ENCODE results near the gene TSPO2. TPM values are rescaled to one million over a fixed set of nuclear protein-coding genes. Genes with fewer than 3 reads are reported as not detected.

The TSPO2 gene
- total and polyA plus RNA-seq, 2 of the 13 experiments (the other 11 are each of a cell fraction or from before 2014, with no cell fraction given), result 0.55 TPM; not detected in 1

GRCh38 chr6:41047745-41048732 lies 5.8 kb downstream of the TSPO2 start:
- peaks cover 0 to 4% of the 10 kb centered on the region in 2 experiments; a peak in 1 of 5 replicates for H3K36me3 ChIP-seq (replicated peaks in 1 of 2; ENCODE audit: control insufficient read depth in 1 of 2, insufficient read depth in 2 of 2, low read length in 2 of 2)
- FAIRE-seq, result no peak
- no peak for DNase-seq (ENCODE audit: low spot score)
- ChIA-PET CTCF (ENCODE audit: low intra/inter-chr PET ratio, low total read pairs) (no interaction called here), POLR2A (interaction anchor here (1.7 to 3.7 kb wide), 5 partner anchors 7 to 25 kb away, joined by 8 to 18 read pairs (median 10); partner anchors contain the start of genes NFYA and OARD1)
- no peaks in the 10 kb centered on the region for H3K79me2 ChIP-seq (ENCODE audit: insufficient read depth, low read length)
- BruUV-seq (replicated peaks), result no TSS peak
- H3K4me1 ChIP-seq (ENCODE audit: insufficient read depth, low read length), result peaks cover 50% of the 10 kb centered on the region
- H3K27ac ChIP-seq (ENCODE audit: extremely low read length, insufficient read depth, low read length), result peak overlapping the region; percentile 14
- peak; percentile 25 for ATAC-seq
- WGBS (ENCODE audit: low lambda C conversion rate), result 79% methylated on average over 6 of the region's 9 CpGs
- no peaks in the 10 kb centered on the region for H3K27me3 ChIP-seq (ENCODE audit: control insufficient read depth in 1 of 2, insufficient read depth in 2 of 2, low read length in 2 of 2)
- intact Hi-C loops (cut with micrococcal nuclease; ENCODE audit: unreplicated experiment) (no loop called here), in situ Hi-C loops (cut with HindIII; ENCODE audit: extremely low pct_ligation_motif_present, low pct_unique_long_range_greater_than_20kb) (loop anchor here (25.0 kb wide), 1 partner anchor 711 kb away; no protein-coding TSS in a partner anchor)
- no peaks in the 10 kb centered on the region for H4K20me1 ChIP-seq (ENCODE audit: insufficient read depth, low read length)
- no peak overlapping the region for H2AFZ ChIP-seq (ENCODE audit: low read length)
- no peak overlapping the region for H3K9ac ChIP-seq (ENCODE audit: insufficient read depth, low read depth, low read length)
- no peak for TF ChIP-seq ARHGAP35 (CRISPR knock-in tag; IDR thresholded peaks at IDR 0.05; ENCODE audit: borderline replicate concordance)
- TF ChIP-seq ZBTB33 (CRISPR knock-in tag; IDR thresholded peaks at IDR 0.05), result peak; percentile 58; the same call in 1 of the 2 replicates
- TF ChIP-seq, protein P1, sequence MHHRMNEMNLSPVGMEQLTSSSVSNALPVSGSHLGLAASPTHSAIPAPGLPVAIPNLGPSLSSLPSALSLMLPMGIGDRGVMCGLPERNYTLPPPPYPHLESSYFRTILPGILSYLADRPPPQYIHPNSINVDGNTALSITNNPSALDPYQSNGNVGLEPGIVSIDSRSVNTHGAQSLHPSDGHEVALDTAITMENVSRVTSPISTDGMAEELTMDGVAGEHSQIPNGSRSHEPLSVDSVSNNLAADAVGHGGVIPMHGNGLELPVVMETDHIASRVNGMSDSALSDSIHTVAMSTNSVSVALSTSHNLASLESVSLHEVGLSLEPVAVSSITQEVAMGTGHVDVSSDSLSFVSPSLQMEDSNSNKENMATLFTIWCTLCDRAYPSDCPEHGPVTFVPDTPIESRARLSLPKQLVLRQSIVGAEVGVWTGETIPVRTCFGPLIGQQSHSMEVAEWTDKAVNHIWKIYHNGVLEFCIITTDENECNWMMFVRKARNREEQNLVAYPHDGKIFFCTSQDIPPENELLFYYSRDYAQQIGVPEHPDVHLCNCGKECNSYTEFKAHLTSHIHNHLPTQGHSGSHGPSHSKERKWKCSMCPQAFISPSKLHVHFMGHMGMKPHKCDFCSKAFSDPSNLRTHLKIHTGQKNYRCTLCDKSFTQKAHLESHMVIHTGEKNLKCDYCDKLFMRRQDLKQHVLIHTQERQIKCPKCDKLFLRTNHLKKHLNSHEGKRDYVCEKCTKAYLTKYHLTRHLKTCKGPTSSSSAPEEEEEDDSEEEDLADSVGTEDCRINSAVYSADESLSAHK (CRISPR knock-in tag; IDR thresholded peaks at IDR 0.05; ENCODE audit: borderline replicate concordance), result no peak
- TF ChIP-seq MEF2D (CRISPR knock-in tag; IDR thresholded peaks at IDR 0.05), result no peak
- no peak for TF ChIP-seq TCF12 (IDR thresholded peaks at IDR 0.05)
- no peak for TF ChIP-seq TCF12 (CRISPR knock-in tag; IDR thresholded peaks at IDR 0.05)
- TF ChIP-seq TCF7 (IDR thresholded peaks at IDR 0.05; ENCODE audit: low read depth), result peak; percentile 28; the same call in 1 of the 2 replicates
- TF ChIP-seq, protein P2, sequence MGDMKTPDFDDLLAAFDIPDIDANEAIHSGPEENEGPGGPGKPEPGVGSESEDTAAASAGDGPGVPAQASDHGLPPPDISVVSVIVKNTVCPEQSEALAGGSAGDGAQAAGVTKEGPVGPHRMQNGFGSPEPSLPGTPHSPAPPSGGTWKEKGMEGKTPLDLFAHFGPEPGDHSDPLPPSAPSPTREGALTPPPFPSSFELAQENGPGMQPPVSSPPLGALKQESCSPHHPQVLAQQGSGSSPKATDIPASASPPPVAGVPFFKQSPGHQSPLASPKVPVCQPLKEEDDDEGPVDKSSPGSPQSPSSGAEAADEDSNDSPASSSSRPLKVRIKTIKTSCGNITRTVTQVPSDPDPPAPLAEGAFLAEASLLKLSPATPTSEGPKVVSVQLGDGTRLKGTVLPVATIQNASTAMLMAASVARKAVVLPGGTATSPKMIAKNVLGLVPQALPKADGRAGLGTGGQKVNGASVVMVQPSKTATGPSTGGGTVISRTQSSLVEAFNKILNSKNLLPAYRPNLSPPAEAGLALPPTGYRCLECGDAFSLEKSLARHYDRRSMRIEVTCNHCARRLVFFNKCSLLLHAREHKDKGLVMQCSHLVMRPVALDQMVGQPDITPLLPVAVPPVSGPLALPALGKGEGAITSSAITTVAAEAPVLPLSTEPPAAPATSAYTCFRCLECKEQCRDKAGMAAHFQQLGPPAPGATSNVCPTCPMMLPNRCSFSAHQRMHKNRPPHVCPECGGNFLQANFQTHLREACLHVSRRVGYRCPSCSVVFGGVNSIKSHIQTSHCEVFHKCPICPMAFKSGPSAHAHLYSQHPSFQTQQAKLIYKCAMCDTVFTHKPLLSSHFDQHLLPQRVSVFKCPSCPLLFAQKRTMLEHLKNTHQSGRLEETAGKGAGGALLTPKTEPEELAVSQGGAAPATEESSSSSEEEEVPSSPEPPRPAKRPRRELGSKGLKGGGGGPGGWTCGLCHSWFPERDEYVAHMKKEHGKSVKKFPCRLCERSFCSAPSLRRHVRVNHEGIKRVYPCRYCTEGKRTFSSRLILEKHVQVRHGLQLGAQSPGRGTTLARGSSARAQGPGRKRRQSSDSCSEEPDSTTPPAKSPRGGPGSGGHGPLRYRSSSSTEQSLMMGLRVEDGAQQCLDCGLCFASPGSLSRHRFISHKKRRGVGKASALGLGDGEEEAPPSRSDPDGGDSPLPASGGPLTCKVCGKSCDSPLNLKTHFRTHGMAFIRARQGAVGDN (CRISPR knock-in tag; IDR thresholded peaks at IDR 0.05), result peak; percentile 41; the same call in 1 of the 2 replicates
- TF ChIP-seq RFX1 (IDR thresholded peaks at IDR 0.05), result peak; percentile 42; the same call in 1 of the 2 replicates
- H3K4me2 ChIP-seq (ENCODE audit: low read depth, low read length), result no peak overlapping the region
- no peaks in the 10 kb centered on the region for H3K9me3 ChIP-seq (ENCODE audit: low read length)
- no peak overlapping the region for H3K4me3 ChIP-seq (replicated peaks in 1 of 3; ENCODE audit: insufficient read depth in 1 of 3, low read depth in 2 of 3, low read length in 3 of 3)

Data from HepG2 (cell line).